ENCODE measurements around the gene GSTA2.

DNA sequence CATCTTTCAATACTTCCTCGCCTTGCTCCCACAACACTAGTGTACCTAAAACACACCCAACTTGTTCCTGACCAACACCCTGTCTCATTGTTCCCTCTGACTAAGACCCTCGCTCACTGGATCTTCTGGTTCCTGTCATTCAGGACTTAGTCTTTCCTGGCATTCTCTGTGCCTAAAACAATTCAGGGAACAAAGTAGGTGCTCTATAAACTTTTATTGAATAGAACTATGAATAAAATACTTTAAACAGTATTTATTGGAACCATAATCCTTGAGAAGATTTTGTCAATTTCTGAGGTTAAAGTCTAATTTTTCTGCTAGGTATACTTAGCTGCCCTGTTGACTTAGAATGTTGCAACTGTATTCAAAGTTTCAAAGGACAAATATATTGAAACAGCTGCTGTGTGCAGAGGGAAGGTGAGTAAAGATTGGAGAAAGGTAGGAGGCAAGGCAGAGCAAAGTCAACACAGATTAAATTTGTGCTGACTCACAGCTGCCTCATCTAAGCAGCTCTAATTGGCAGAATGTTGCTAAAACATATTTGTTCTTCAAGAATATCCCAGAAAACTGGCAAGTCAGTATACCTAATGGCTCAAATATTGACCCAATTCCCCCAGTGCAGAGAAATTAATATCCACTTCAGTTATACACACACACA is 37.6 kb downstream of the GSTA2 start:
- TF ChIP-seq, protein P1, sequence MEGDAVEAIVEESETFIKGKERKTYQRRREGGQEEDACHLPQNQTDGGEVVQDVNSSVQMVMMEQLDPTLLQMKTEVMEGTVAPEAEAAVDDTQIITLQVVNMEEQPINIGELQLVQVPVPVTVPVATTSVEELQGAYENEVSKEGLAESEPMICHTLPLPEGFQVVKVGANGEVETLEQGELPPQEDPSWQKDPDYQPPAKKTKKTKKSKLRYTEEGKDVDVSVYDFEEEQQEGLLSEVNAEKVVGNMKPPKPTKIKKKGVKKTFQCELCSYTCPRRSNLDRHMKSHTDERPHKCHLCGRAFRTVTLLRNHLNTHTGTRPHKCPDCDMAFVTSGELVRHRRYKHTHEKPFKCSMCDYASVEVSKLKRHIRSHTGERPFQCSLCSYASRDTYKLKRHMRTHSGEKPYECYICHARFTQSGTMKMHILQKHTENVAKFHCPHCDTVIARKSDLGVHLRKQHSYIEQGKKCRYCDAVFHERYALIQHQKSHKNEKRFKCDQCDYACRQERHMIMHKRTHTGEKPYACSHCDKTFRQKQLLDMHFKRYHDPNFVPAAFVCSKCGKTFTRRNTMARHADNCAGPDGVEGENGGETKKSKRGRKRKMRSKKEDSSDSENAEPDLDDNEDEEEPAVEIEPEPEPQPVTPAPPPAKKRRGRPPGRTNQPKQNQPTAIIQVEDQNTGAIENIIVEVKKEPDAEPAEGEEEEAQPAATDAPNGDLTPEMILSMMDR (IDR thresholded peaks at IDR 0.05; ENCODE audit: insufficient read depth, low read length, poor library complexity, severe bottlenecking): no peak
- TF ChIP-seq EZH2phosphoT487 (conservative IDR thresholded peaks at IDR 0.05; ENCODE audit: low read length): no peak
